ENCODE measurements around the gene PRPF8. TPM values are rescaled to one million over a fixed set of nuclear protein-coding genes. Genes with fewer than 3 reads are reported as not detected.

PRPF8 gene
- polyA plus RNA-seq, 1 of the 3 experiments (the other 2 are of a cell fraction): 149 TPM

GRCh38 chr17:1621273-1621954 lies 63.3 kb downstream of the PRPF8 start:
- H3K4me1 ChIP-seq (ENCODE audit: control insufficient read depth in 1 of 2, insufficient read depth in 2 of 2, low read depth in 1 of 2, low read length in 1 of 2): no peaks in the 10 kb centered on the region; a peak in 1 of 4 replicates
- H3K79me2 ChIP-seq (ENCODE audit: insufficient read depth): no peaks in the 10 kb centered on the region
- 78% methylated on average over 9 of the region's 22 CpGs for WGBS (ENCODE audit: low lambda C conversion rate)
- H3K4me2 ChIP-seq: no peak overlapping the region
- H3K9me2 ChIP-seq: no peaks in the 10 kb centered on the region
- H4K20me1 ChIP-seq (ENCODE audit: insufficient read depth): no peaks in the 10 kb centered on the region
- DNase-seq: no peak
- H2AFZ ChIP-seq (ENCODE audit: low read depth): no peak overlapping the region
- no peaks in the 10 kb centered on the region for H3F3A ChIP-seq (replicated peaks; ENCODE audit: insufficient read depth)
- H3K27me3 ChIP-seq (ENCODE audit: insufficient read depth): no peaks in the 10 kb centered on the region
- ChIA-PET POLR2A (no interaction called here), CTCF (interaction anchor here (2.9 kb wide), 1 partner anchor 47 kb away, joined by 14 read pairs; no protein-coding TSS in a partner anchor)
- TF ChIP-seq MEF2A (IDR thresholded peaks at IDR 0.05; ENCODE audit: borderline replicate concordance, low read depth) (no peak), CHD2 (IDR thresholded peaks at IDR 0.05; ENCODE audit: low read length, partially characterized antibody) (no peak), TEAD4 (IDR thresholded peaks at IDR 0.05; ENCODE audit: borderline replicate concordance, insufficient read depth) (no peak), TAF1 (IDR thresholded peaks at IDR 0.05; ENCODE audit: borderline replicate concordance, low read depth, low read length) (no peak)
- TF ChIP-seq, protein P1, sequence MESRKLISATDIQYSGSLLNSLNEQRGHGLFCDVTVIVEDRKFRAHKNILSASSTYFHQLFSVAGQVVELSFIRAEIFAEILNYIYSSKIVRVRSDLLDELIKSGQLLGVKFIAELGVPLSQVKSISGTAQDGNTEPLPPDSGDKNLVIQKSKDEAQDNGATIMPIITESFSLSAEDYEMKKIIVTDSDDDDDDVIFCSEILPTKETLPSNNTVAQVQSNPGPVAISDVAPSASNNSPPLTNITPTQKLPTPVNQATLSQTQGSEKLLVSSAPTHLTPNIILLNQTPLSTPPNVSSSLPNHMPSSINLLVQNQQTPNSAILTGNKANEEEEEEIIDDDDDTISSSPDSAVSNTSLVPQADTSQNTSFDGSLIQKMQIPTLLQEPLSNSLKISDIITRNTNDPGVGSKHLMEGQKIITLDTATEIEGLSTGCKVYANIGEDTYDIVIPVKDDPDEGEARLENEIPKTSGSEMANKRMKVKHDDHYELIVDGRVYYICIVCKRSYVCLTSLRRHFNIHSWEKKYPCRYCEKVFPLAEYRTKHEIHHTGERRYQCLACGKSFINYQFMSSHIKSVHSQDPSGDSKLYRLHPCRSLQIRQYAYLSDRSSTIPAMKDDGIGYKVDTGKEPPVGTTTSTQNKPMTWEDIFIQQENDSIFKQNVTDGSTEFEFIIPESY (IDR thresholded peaks at IDR 0.05; ENCODE audit: borderline replicate concordance, low read depth): no peak
- H3K9ac ChIP-seq: no peak overlapping the region
- H3K4me3 ChIP-seq (ENCODE audit: low read depth in 2 of 2, low read length in 1 of 2): no peak overlapping the region
- no peaks in the 10 kb centered on the region for H3K9me3 ChIP-seq
- no peak overlapping the region for H3K27ac ChIP-seq (ENCODE audit: low read depth in 2 of 2, low read length in 1 of 2)
- no peaks in the 10 kb centered on the region for H3K36me3 ChIP-seq (replicated peaks in 1 of 2; ENCODE audit: control insufficient read depth in 1 of 2, insufficient read depth in 2 of 2, low read length in 1 of 2)

- no peaks in the 10 kb centered on the region for H3F3A ChIP-seq (replicated peaks; ENCODE audit: insufficient read depth)
- H3K4me3 ChIP-seq (ENCODE audit: low read depth in 2 of 2, low read length in 1 of 2): no peak overlapping the region
- no peaks in the 10 kb centered on the region; a peak in 1 of 4 replicates for H3K4me1 ChIP-seq (ENCODE audit: control insufficient read depth in 1 of 2, insufficient read depth in 2 of 2, low read depth in 1 of 2, low read length in 1 of 2)
- H3K79me2 ChIP-seq (ENCODE audit: insufficient read depth): no peaks in the 10 kb centered on the region
- no peak for TF ChIP-seq FOSL2 (IDR thresholded peaks at IDR 0.05; ENCODE audit: borderline replicate concordance, low read depth)
- TF ChIP-seq MAX (IDR thresholded peaks at IDR 0.05; ENCODE audit: low read depth): no peak
- TF ChIP-seq JUND (IDR thresholded peaks at IDR 0.05): no peak
- TF ChIP-seq REST (IDR thresholded peaks at IDR 0.05; ENCODE audit: low read depth, low read length): no peak
- no peak for TF ChIP-seq EZH2phosphoT487 (IDR thresholded peaks at IDR 0.05; ENCODE audit: borderline replicate concordance, low read depth)
- TF ChIP-seq MEF2A (IDR thresholded peaks at IDR 0.05; ENCODE audit: borderline replicate concordance, low read depth): no peak
- TF ChIP-seq GATA2 (CRISPR knock-in tag; IDR thresholded peaks at IDR 0.05): no peak
- TF ChIP-seq, protein P2, sequence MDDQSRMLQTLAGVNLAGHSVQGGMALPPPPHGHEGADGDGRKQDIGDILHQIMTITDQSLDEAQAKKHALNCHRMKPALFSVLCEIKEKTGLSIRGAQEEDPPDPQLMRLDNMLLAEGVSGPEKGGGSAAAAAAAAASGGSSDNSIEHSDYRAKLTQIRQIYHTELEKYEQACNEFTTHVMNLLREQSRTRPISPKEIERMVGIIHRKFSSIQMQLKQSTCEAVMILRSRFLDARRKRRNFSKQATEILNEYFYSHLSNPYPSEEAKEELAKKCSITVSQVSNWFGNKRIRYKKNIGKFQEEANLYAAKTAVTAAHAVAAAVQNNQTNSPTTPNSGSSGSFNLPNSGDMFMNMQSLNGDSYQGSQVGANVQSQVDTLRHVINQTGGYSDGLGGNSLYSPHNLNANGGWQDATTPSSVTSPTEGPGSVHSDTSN (IDR thresholded peaks at IDR 0.05): no peak
- no peak for TF ChIP-seq RFX5 (IDR thresholded peaks at IDR 0.05; ENCODE audit: low read length)
- TF ChIP-seq, protein P3, sequence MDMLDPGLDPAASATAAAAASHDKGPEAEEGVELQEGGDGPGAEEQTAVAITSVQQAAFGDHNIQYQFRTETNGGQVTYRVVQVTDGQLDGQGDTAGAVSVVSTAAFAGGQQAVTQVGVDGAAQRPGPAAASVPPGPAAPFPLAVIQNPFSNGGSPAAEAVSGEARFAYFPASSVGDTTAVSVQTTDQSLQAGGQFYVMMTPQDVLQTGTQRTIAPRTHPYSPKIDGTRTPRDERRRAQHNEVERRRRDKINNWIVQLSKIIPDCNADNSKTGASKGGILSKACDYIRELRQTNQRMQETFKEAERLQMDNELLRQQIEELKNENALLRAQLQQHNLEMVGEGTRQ (IDR thresholded peaks at IDR 0.05; ENCODE audit: borderline replicate concordance, low read depth, low read length): no peak
- TF ChIP-seq FOXM1 (IDR thresholded peaks at IDR 0.05; ENCODE audit: low read depth): no peak
- no peak for TF ChIP-seq RCOR1 (IDR thresholded peaks at IDR 0.05; ENCODE audit: low read length)
- no peak for TF ChIP-seq TAF1 (IDR thresholded peaks at IDR 0.05; ENCODE audit: borderline replicate concordance, low read depth, low read length)
- WGBS (ENCODE audit: low lambda C conversion rate): 83% methylated on average over 12 of the region's 13 CpGs
- no peaks in the 10 kb centered on the region for H4K20me1 ChIP-seq (ENCODE audit: insufficient read depth)
- H3K9ac ChIP-seq: no peak overlapping the region
- ChIA-PET POLR2A (no interaction called here), CTCF (interaction anchor here (2.9 kb wide), 1 partner anchor 46 kb away, joined by 14 read pairs; no protein-coding TSS in a partner anchor)
- H3K4me2 ChIP-seq: no peak overlapping the region
- H2AFZ ChIP-seq (ENCODE audit: low read depth): no peak overlapping the region
- H3K27ac ChIP-seq (ENCODE audit: low read depth in 2 of 2, low read length in 1 of 2): no peak overlapping the region
- no peaks in the 10 kb centered on the region for H3K27me3 ChIP-seq (ENCODE audit: insufficient read depth)
- no peaks in the 10 kb centered on the region for H3K36me3 ChIP-seq (replicated peaks in 1 of 2; ENCODE audit: control insufficient read depth in 1 of 2, insufficient read depth in 2 of 2, low read length in 1 of 2)
- no peaks in the 10 kb centered on the region for H3K9me2 ChIP-seq
- DNase-seq: no peak
- H3K9me3 ChIP-seq: no peaks in the 10 kb centered on the region
Observed at GRCh38 chr17:1620486-1620885, 64.2 kb downstream of the PRPF8 start.
